NCI-H2227 (cell line): Measurements from ENCODE around the gene SRC.
"Not testable (repeated sequence)": the region's sequence is repeated elsewhere in the genome, so short reads cannot be mapped to it uniquely, and the experiment has no call there.

ENCODE experiments used
- DNase-seq: peaks from one replicate; lab custom pipeline; 2025; ENCODE audit not compliant: unreplicated experiment; lab: John Stamatoyannopoulos, UW

Gene SRC

GRCh38 chr20:37361336-37361735 is 15.4 kb downstream of the SRC start:
- DNase-seq: no peak

GRCh38 chr20:37362231-37362792 is 16.4 kb downstream of the SRC start:
- no peak for DNase-seq

GRCh38 chr20:37362821-37363220 is 16.9 kb downstream of the SRC start:
- no peak for DNase-seq

- no peak for DNase-seq
These were observed 17.5 kb downstream of the SRC start for GRCh38 chr20:37363221-37364012.

- DNase-seq: no peak
These were observed 18.3 kb downstream of the SRC start for GRCh38 chr20:37364013-37364926.

GRCh38 chr20:37364927-37365272 is 19.0 kb downstream of the SRC start:
- DNase-seq: peak; percentile 13

GRCh38 chr20:37365760-37366638 is 20.1 kb downstream of the SRC start:
- no peak for DNase-seq

- no peak for DNase-seq
These were observed 20.8 kb downstream of the SRC start for GRCh38 chr20:37366743-37367142.

GRCh38 chr20:37369846-37370245 is 23.9 kb downstream of the SRC start:
- DNase-seq: no peak

GRCh38 chr20:37371845-37372244 is 25.9 kb downstream of the SRC start:
- DNase-seq: not testable (repeated sequence)

GRCh38 chr20:37372441-37372840 is 26.5 kb downstream of the SRC start:
- DNase-seq: no peak

- DNase-seq: no peak
These were observed 27.2 kb downstream of the SRC start for GRCh38 chr20:37373020-37373598.

- DNase-seq: no peak
These were observed 29.3 kb downstream of the SRC start for GRCh38 chr20:37375227-37375626.

GRCh38 chr20:37376324-37376723 is 30.4 kb downstream of the SRC start:
- no peak for DNase-seq

- DNase-seq: no peak
These were observed 30.9 kb downstream of the SRC start for GRCh38 chr20:37376791-37377190.

- DNase-seq: no peak
These were observed 31.6 kb downstream of the SRC start for GRCh38 chr20:37377346-37378081.

GRCh38 chr20:37378420-37378784 is 32.5 kb downstream of the SRC start:
- DNase-seq: no peak

- no peak for DNase-seq
These were observed 33.1 kb downstream of the SRC start for GRCh38 chr20:37378785-37379598.
